K562 (cell line): ENCODE measurements around the gene RHOC. TPM values are rescaled to one million over a fixed set of nuclear protein-coding genes. Genes with fewer than 3 reads are reported as not detected.

Experiments
- ATAC-seq: fragments of 200-7000 bp; cut with Tn5 transposase; 3 replicates; pipeline ENCODE4 v1.9.1; 2020; ENCODE audit warnings: moderate library complexity
- BruUV-seq: library from RNA; stranded (reverse); fragments of 400-500 nt; replicated peaks from 2 replicates; lab custom pipeline; 2021; lab: Mats Ljungman, UMichigan
- CTCF ChIA-PET: fragments of 300-600 bp; formaldehyde crosslinking; extraction: SDS; loops from one replicate; lab custom pipeline; 2021; ENCODE audit warnings: low intra/inter-chr PET ratio; lab: Yijun Ruan, JAX
- POLR2A ChIA-PET: fragments of 300-600, 350-650 bp; sonication (Branson Sonifier 250); formaldehyde crosslinking; extraction: SDS; loops from one replicate; lab custom pipeline; 2021; ENCODE audit warnings: antibody characterized with exemption, inconsistent platforms; lab: Yijun Ruan, JAX
- DNase-seq, 4 experiments: peaks; one replicate each; pipeline versions ENCODE4 v3.0.0 to v3.0.0-alpha.2; 2011 to 2018; ENCODE audit warnings: low spot score in 3 of 4, mixed read lengths in 3 of 4; ENCODE audit errors: extremely low read depth in 1 of 4
- FAIRE-seq: peaks from 2 replicates; lab custom pipeline; 2011; peaks lifted over from hg19 to GRCh38; lab: Jason Lieb, UNC
- H2AFZ ChIP-seq: 2 replicates; pipeline ENCODE4 v1.6.0; 2011; ENCODE audit warnings: low read depth, low read length, control low read depth, inconsistent platforms
- H3K27ac ChIP-seq: fragments of 200-600 bp; 3 replicates; pipeline ENCODE4 v1.8.0; 2011; ENCODE audit warnings: low read depth, mild to moderate bottlenecking, control low read depth, inconsistent platforms, low read length, moderate library complexity, mixed read lengths; ENCODE audit errors: extremely low read depth
- H3K27me3 ChIP-seq, 2 experiments: fragments of 300-600 bp in 1 of 2; 2 replicates in 1 of 2; 3 replicates in 1 of 2; pipeline versions ENCODE4 v1.6.0 to v1.8.0; 2011; ENCODE audit warnings: inconsistent platforms in 2 of 2, low read length in 2 of 2, mild to moderate bottlenecking in 1 of 2, mixed read lengths in 1 of 2, moderate library complexity in 1 of 2; ENCODE audit not compliant: control insufficient read depth in 2 of 2, insufficient read depth in 2 of 2
- H3K36me3 ChIP-seq: fragments of 300-600 bp; 3 replicates; pipeline ENCODE4 v1.8.0; 2011; ENCODE audit warnings: mild to moderate bottlenecking, low read length, inconsistent platforms; ENCODE audit not compliant: control insufficient read depth, insufficient read depth
- H3K4me1 ChIP-seq, 2 experiments: fragments of 200-600 bp in 1 of 2; replicated peaks in 1 of 2; 2 replicates in 1 of 2; 3 replicates in 1 of 2; pipeline versions ENCODE4 v1.5.1 to v1.8.0; 2011; ENCODE audit warnings: inconsistent platforms in 2 of 2, low read length in 2 of 2, mild to moderate bottlenecking in 1 of 2, mixed read lengths in 1 of 2, moderate library complexity in 1 of 2; ENCODE audit not compliant: control insufficient read depth in 2 of 2, insufficient read depth in 2 of 2
- H3K4me2 ChIP-seq: 2 replicates; pipeline ENCODE4 v1.6.1; 2011; ENCODE audit warnings: low read length, control low read depth, inconsistent platforms, mixed read lengths; ENCODE audit not compliant: insufficient read depth
- H3K4me3 ChIP-seq: fragments of 200-600 bp; sonication (generic), shearing (Covaris generic); 2 replicates; pipeline ENCODE4 v1.5.1; 2016; ENCODE audit warnings: control low read depth, inconsistent platforms
- H3K79me2 ChIP-seq: fragments of 200-600 bp; 3 replicates; pipeline ENCODE4 v1.8.0; 2011; ENCODE audit warnings: low read length, inconsistent platforms; ENCODE audit not compliant: control insufficient read depth, insufficient read depth
- H3K9ac ChIP-seq, 2 experiments: 2 replicates each; pipeline versions ENCODE4 v1.6.0 to v1.6.1; 2011; ENCODE audit warnings: low read depth in 2 of 2, low read length in 2 of 2, control low read depth in 1 of 2, inconsistent platforms in 1 of 2, mild to moderate bottlenecking in 1 of 2, mixed read lengths in 1 of 2; ENCODE audit not compliant: insufficient read depth in 1 of 2
- H3K9me1 ChIP-seq: one replicate; pipeline ENCODE4 v1.6.0; 2011; ENCODE audit warnings: inconsistent platforms, mild to moderate bottlenecking, low read length, moderate library complexity; ENCODE audit not compliant: control insufficient read depth, insufficient read depth
- H3K9me3 ChIP-seq: replicated peaks from 2 replicates; pipeline ENCODE4 v1.5.1; 2011; ENCODE audit warnings: low read depth, low read length, inconsistent platforms; ENCODE audit not compliant: control insufficient read depth, insufficient read depth
- H4K20me1 ChIP-seq: replicated peaks from 2 replicates; pipeline ENCODE4 v1.6.1; 2011; ENCODE audit warnings: low read length, inconsistent platforms, mixed read lengths; ENCODE audit not compliant: control insufficient read depth, insufficient read depth
- ARID3A ChIP-seq: IDR thresholded peaks from 2 replicates; pipeline ENCODE4 v1.6.1; 2012; ENCODE audit warnings: low read depth, low read length, improper control_type of control experiment, borderline replicate concordance
- EGR1 ChIP-seq: fragments of 450-650 bp; conservative IDR thresholded peaks from 2 replicates; pipeline ENCODE4 v1.6.1; 2017; ENCODE audit warnings: mild to moderate bottlenecking
- WGBS: fragments of 100-300 bp; shearing (Covaris generic); methylation state at CpG from one replicate; pipeline ENCODE4 v1.1.6; 2016; ENCODE audit warnings: low coverage, mixed read lengths; ENCODE audit not compliant: insufficient coverage; ENCODE audit errors: missing lambda C conversion rate; 5-methylcytosine and 5-hydroxymethylcytosine counted together
- in situ Hi-C: fragments of 300-500 bp; cut with MboI; formaldehyde crosslinking; loops from 4 replicates; pipeline ENCODE4 v1.15.0; 2018; ENCODE audit warnings: inconsistent platforms, mixed read lengths
- intact Hi-C: fragments of 100-400 bp; cut with micrococcal nuclease; formaldehyde crosslinking; loops from 2 replicates; pipeline ENCODE4 v1.14.2; 2022
- polyA plus RNA-seq, 8 experiments: library from polyadenylated mRNA; depleted of rRNA in 4 of 8; stranded (reverse) in 5 of 8; unstranded in 3 of 8; fragments of >200 nt; fragmentation: Nextera tagmentation in 2 of 8; fragmentation: Illumina TruSeq in 1 of 8; extraction: Ambion mirVana in 2 of 8; extraction: Trizol in 1 of 8; gene quantifications; 2 replicates each; pipeline versions ENCODE4 v1.2.1 to v1.2.3, GENCODE V29; 2011 to 2014; ENCODE audit warnings: inconsistent platforms in 1 of 8, missing spikeins in 1 of 8
- total RNA-seq, 7 experiments: library from RNA; depleted of rRNA in 6 of 7; stranded (reverse); fragments of >200 nt in 6 of 7; fragmentation: Illumina TruSeq in 2 of 7; extraction: Trizol in 2 of 7; gene quantifications; 2 replicates each; pipeline versions ENCODE4 v1.2.1 to v1.2.3, GENCODE V29; 2011 to 2021; ENCODE audit warnings: low replicate concordance in 1 of 7

RHOC gene
- total and polyA plus RNA-seq, 9 of the 15 experiments (the other 6 are each of a cell fraction or from before 2014, with no cell fraction given), result 35.2 to 364 (median 204) TPM

- no peaks in the 10 kb centered on the region for H3K9me3 ChIP-seq
- H3K9ac ChIP-seq, result no peak overlapping the region
- FAIRE-seq, result no peak
- no peak overlapping the region for H3K27ac ChIP-seq
- no peaks in the 10 kb centered on the region for H4K20me1 ChIP-seq
- ChIA-PET POLR2A (interaction anchor here (0.6 to 0.9 kb wide), 3 partner anchors 10 to 21 kb away, joined by 3 to 4 read pairs (median 3); no protein-coding TSS in a partner anchor), CTCF (no interaction called here)
- DNase-seq, result no peak
- intact Hi-C loops, result no loop called here
- in situ Hi-C loops, result no loop called here
- H3K4me1 ChIP-seq, result peaks cover 0 to 11% of the 10 kb centered on the region in 2 experiments; a peak in 1 of 5 replicates
- no peak for ATAC-seq
- no peaks in the 10 kb centered on the region for H3K79me2 ChIP-seq
- H3K27me3 ChIP-seq, result peaks cover 32 to 62% of the 10 kb centered on the region in 2 experiments
- H3K9me1 ChIP-seq, result no peaks in the 10 kb centered on the region
- H3K4me2 ChIP-seq, result no peak overlapping the region
- 34% methylated on average over 48 of the region's 54 CpGs for WGBS
- no peak for TF ChIP-seq ARID3A
- peak; percentile 24; the same call in 1 of the 2 replicates for TF ChIP-seq EGR1
- no peak overlapping the region for H3K4me3 ChIP-seq
- H2AFZ ChIP-seq, result no peak overlapping the region
- BruUV-seq, result no TSS peak
- H3K36me3 ChIP-seq, result no peaks in the 10 kb centered on the region
Observed at GRCh38 chr1:112743174-112744008, 36.5 kb upstream of the RHOC start.
